Left lung (tissue), 10 donors: Measurements from ENCODE around the gene RIPOR3. TPM values are rescaled to one million over a fixed set of nuclear protein-coding genes. Genes with fewer than 3 reads are reported as not detected.

ENCODE experiments used
- ATAC-seq: fragments of 200-7000 bp; cut with Tn5 transposase; one replicate; pipeline ENCODE4 v1.9.1; 2020; ENCODE audit warnings: moderate library complexity
- DNase-seq, 4 donors: peaks; one replicate each; pipeline ENCODE4 v3.0.0-alpha.2; 2013 to 2020
- H3K27ac ChIP-seq, 2 donors: fragments of 200-600 bp; sonication (generic) in 1 of 2; one replicate each; pipeline versions ENCODE4 v1.5.0 to v1.8.0; 2020 to 2021
- H3K27me3 ChIP-seq, 2 donors: fragments of 200-600 bp; sonication (generic) in 1 of 2; one replicate each; pipeline versions ENCODE4 v1.5.0 to v1.8.0; 2020 to 2021
- H3K36me3 ChIP-seq, 2 donors: fragments of 200-600 bp; sonication (generic) in 1 of 2; one replicate each; pipeline versions ENCODE4 v1.5.0 to v1.8.0; 2020 to 2021
- H3K4me1 ChIP-seq, 2 donors: fragments of 200-600 bp; one replicate each; pipeline ENCODE4 v1.8.0; 2021
- H3K4me3 ChIP-seq, 2 donors: fragments of 200-600 bp; sonication (generic) in 1 of 2; one replicate each; pipeline versions ENCODE4 v1.5.0 to v1.8.0; 2020 to 2021; ENCODE audit warnings: mild to moderate bottlenecking in 1 of 2
- H3K9me3 ChIP-seq, 2 donors: fragments of 200-600 bp; sonication (generic) in 1 of 2; one replicate each; pipeline versions ENCODE4 v1.5.0 to v1.8.0; 2020 to 2021
- intact Hi-C, 2 donors: fragments of 100-400 bp; cut with DNase I; formaldehyde crosslinking; loops; one replicate each; pipeline versions ENCODE4 v1.11.2 to v1.14.2; 2022
- polyA plus RNA-seq, 6 donors: library from polyadenylated mRNA; unstranded; fragments of 120-200 nt; gene quantifications; one replicate each; pipeline ENCODE4 v1.2.1, GENCODE V29; 2013; ENCODE audit not compliant: insufficient read length in 6 of 6
- total RNA-seq, 2 donors: library from RNA; stranded (reverse); fragmentation: NEBNext Ultra II Directional; extraction: Animal tissue kit (Norgen Biotek cat#: 25700); gene quantifications; one replicate each; pipeline ENCODE4 v1.2.1, GENCODE V29; 2021
- TF ChIP-seq, protein P1 (sequence below), 2 donors: fragments of 200-600 bp; sonication (generic) in 1 of 2; IDR thresholded peaks; one replicate each; pipeline versions ENCODE4 v1.5.0 to v1.8.0; 2021; ENCODE audit warnings: antibody characterized with exemption in 2 of 2
- donor health status: DM: no; HTN: yes; CAD: no.
- donor health status: DM: no; HTN: no; CAD: no.

The RIPOR3 gene
- total and polyA plus RNA-seq, 8 donors, result 2.0 to 7.0 (median 2.8) TPM

DNA sequence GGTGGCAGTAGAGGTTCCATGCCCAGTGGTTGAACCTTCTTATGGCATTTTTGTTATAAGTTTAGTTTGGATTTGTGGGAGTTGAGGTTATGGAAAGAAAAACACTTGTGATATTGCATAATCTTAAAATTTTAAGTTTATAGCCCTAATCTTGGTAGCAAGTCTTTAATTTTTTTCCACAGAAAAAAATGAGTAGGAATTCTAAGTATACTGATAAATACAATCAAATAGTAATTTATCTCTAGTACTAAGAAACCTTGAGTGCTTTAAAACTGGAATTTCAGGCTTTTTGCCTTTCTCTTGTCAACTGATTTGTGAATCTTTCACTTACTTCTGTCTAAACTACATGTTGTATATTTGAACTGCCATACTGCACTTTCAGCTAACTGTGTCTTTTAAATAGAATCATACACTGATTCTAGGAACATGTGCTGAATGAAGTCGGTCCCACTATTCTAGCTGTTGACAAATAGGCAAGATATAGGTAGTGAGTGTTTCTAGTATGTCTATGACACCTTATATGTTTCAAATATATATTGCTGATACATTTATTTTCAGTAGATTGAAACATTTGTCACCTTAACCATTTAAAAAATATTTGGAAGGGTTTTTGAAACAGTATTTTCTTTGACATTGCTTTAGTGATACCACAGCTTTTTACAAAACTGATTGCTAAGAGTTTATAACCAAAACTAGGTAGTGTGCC lies 42.5 kb upstream of the RIPOR3 start:
- intact Hi-C loops, result no loop called here
- Histone ChIP-seq H3K9me3 (no peaks in the 10 kb centered on the region), H3K4me1 (peaks cover 0 to 34% of the 10 kb centered on the region in 2 donors), H3K4me3 (peak overlapping the region; percentile 5 to 91), H3K36me3 (no peaks in the 10 kb centered on the region), H3K27ac (peak overlapping the region; percentile 84 to 89), H3K27me3 (peaks cover 0 to 10% of the 10 kb centered on the region in 2 donors)
- TF ChIP-seq, protein P1, sequence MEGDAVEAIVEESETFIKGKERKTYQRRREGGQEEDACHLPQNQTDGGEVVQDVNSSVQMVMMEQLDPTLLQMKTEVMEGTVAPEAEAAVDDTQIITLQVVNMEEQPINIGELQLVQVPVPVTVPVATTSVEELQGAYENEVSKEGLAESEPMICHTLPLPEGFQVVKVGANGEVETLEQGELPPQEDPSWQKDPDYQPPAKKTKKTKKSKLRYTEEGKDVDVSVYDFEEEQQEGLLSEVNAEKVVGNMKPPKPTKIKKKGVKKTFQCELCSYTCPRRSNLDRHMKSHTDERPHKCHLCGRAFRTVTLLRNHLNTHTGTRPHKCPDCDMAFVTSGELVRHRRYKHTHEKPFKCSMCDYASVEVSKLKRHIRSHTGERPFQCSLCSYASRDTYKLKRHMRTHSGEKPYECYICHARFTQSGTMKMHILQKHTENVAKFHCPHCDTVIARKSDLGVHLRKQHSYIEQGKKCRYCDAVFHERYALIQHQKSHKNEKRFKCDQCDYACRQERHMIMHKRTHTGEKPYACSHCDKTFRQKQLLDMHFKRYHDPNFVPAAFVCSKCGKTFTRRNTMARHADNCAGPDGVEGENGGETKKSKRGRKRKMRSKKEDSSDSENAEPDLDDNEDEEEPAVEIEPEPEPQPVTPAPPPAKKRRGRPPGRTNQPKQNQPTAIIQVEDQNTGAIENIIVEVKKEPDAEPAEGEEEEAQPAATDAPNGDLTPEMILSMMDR (IDR thresholded peaks at IDR 0.05), result no peak
- DNase-seq, result no peak
- ATAC-seq, result no peak

DNA sequence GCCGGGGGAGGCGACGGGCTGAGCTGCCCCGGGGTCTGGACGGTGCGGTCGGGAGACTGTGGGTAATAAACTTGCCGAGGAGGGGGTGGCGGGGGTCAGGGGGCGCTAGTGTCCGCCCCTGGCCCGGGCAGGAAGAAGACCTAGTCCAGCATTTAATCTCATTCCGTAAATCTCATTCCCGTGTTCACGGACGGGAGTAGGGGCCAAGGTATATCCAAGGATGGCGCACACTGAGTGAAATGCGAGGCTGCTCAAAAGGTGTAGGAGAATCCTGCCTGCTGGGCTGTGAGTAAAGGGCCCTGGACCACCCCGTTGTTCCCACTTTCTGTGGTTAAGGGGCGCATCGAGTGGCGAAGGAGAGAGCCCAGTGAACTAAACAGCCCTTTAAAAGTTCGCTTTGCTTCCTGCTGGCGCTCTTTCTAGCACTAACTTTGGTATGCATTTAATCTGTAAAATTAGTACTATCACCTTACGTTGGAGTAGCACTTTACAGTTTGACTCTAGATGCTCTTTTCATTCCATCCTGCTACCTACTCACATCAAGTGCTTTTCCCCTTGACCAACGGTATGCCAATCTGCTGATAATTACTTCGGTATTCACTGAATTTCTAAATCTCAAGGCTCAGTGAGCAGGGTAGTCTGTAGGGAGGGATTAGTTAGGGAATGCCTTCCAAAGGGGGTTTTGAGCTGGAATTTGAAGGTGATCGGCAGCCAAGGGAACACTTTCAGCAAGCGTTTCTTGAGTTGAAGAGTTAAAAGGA lies 40.8 kb upstream of the RIPOR3 start:
- Histone ChIP-seq H3K36me3 (no peaks in the 10 kb centered on the region), H3K27ac (peak overlapping the region; percentile 84 to 89), H3K27me3 (peaks cover 0 to 10% of the 10 kb centered on the region in 2 donors), H3K9me3 (no peaks in the 10 kb centered on the region), H3K4me3 (peak overlapping the region; percentile 71 to 91), H3K4me1 (peaks cover 0 to 43% of the 10 kb centered on the region in 2 donors)
- ATAC-seq (peak; percentile 1), DNase-seq (no peak)
- intact Hi-C loops, result no loop called here
- TF ChIP-seq, protein P1 (IDR thresholded peaks at IDR 0.05), result no peak

DNA sequence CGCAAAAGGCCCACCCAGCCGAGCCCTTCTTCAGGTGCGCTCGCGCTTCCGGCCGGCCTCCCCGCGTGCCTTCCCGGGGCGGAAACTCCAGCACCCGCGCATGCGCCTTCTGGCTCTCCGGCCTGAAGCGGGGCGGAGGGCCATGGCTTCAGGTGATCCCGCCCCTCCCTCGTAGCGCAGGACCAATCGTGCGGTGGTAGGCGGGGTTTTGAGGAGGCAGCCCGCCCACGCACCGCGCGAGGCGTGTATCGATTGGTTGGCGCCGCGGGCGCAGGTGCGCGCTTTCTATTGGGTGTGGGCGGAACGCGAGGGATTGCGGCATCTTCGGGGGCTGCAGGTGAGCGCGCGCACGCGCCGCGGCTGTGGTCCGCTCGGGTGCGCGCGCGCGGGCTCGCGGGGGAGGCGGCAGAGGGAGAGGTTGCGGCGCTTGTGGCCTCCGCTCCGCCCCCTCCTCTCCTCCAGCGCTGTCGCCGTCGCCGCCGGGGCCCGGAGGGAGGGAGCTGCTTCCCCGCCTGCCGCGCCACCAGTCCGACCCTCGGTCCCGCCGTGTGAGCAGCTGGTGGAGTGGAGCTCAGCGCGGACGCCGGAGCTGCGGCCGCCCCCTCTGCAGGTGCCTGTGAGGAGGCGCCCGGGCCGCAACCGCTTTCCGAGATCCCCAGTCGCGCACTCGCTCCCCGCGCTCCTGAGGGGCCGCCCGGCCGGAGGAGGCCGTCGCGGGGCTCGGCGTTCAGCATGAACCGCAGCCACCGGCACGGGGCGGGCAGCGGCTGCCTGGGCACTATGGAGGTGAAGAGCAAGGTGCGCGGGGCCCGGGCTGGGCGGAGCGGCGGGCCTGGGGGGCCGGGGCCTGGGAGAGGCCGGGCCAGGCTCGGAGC lies 40.0 kb upstream of the RIPOR3 start, which contains the start of gene PARD6B:
Gene PARD6B, plus strand, starts transcription at position 526 of the 875 bp plus-strand sequence. Its CDS starts 207 bp downstream, at position 733.
- Histone ChIP-seq H3K27ac (peak within 1 kb of the TSS; percentile 84 to 89), H3K27me3 (peaks cover 0 to 10% of the 10 kb centered on the region in 2 donors), H3K4me3 (peak within 1 kb of the TSS; percentile 71 to 91), H3K4me1 (peaks cover 0 to 43% of the 10 kb centered on the region in 2 donors), H3K9me3 (no peaks in the 10 kb centered on the region), H3K36me3 (no peaks in the 10 kb centered on the region)
- ATAC-seq (peak; percentile 88), DNase-seq (peak; percentile 90 to 99 (median 98))
- TF ChIP-seq, protein P1 (IDR thresholded peaks at IDR 0.05), result no peak
- intact Hi-C loops, result no loop called here

DNA sequence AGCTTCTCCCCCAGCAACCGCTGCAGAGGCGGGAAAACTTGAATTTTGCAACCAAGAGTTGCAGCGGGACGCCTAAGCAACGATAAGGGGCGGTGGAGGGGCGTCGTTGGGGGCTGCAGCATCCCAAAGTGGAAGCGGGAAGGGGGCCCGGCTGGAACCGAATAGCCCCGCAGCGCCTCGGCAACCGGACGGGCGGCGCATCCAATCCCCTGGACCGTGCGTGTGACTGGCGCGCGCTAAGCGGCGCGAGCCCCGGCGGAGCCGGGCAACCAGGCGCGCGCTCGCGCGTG lies 39.4 kb upstream of the RIPOR3 start:
- no peaks in the 10 kb centered on the region for H3K36me3 ChIP-seq
- TF ChIP-seq, protein P1 (IDR thresholded peaks at IDR 0.05), result no peak
- peaks cover 0 to 10% of the 10 kb centered on the region in 2 donors for H3K27me3 ChIP-seq
- intact Hi-C loops, result no loop called here
- ATAC-seq (no peak), DNase-seq (no peak)
- peaks cover 3 to 43% of the 10 kb centered on the region in 2 donors for H3K4me1 ChIP-seq
- no peaks in the 10 kb centered on the region for H3K9me3 ChIP-seq
- H3K4me3 ChIP-seq, result peak overlapping the region; percentile 71 to 91
- H3K27ac ChIP-seq, result peak overlapping the region; percentile 77 to 84
